Right renal cortex interstitium (tissue), 3 donors: ENCODE results near the gene SAT1. TPM values are rescaled to one million over a fixed set of nuclear protein-coding genes. Genes with fewer than 3 reads are reported as not detected.

ENCODE experiments used
- polyA plus RNA-seq, 3 donors: library from polyadenylated mRNA; unstranded; fragments of 120-200 nt; gene quantifications; one replicate each; pipeline ENCODE4 v1.2.1, GENCODE V29; 2013; ENCODE audit not compliant: insufficient read length in 3 of 3

The SAT1 gene
- polyA plus RNA-seq, 3 donors: 307 to 317 (median 315) TPM

Other genes starting within 250 kb of the SAT1 start
- 100 to 1,000 TPM; 118 to 128 (median 120) TPM for gene PRDX4, start 115.7 kb upstream of the SAT1 start, polyA plus RNA-seq
- 10 to 100 TPM; 27.5 to 33.4 (median 32.3) TPM for gene ACOT9, start 39.9 kb upstream of the SAT1 start, polyA plus RNA-seq
- gene APOO, start 124.8 kb downstream of the SAT1 start, polyA plus RNA-seq: 10 to 100 TPM; 38.6 to 44.8 (median 43.8) TPM
- gene CXorf58, start 124.8 kb downstream of the SAT1 start, polyA plus RNA-seq: under 1 TPM; 0.22 to 0.42 (median 0.36) TPM
- gene KLHL15, start 244.0 kb downstream of the SAT1 start, polyA plus RNA-seq: 10 to 100 TPM; 15.1 to 17.4 (median 15.8) TPM